ENCODE measurements around the gene IQCM. TPM values are rescaled to one million over a fixed set of nuclear protein-coding genes. Genes with fewer than 3 reads are reported as not detected.

IQCM gene
- total RNA-seq, 4 donors from 2014 or later = 0.48 TPM; not detected in 3

DNA sequence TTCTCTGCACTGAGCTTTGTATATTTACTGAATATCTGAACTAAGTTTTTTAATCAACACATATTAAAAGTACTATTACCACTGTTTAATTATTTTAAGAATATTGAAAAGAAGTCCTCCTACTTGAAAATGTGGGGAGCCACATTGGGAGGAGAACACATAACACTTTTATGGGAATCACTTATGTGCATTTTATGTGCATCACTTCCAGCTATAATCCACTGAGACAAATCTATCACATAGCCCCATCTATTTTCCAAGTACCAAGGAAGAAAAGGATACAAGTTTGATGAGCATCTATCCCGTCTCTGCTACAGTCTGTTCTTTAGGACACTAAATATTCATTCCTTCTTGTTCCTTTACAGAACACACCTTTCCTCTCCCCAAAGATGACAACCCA is 87.2 kb downstream of the IQCM start:
- Histone ChIP-seq H3K4me1 (no peaks in the 10 kb centered on the region), H3K27ac (no peak overlapping the region), H3K36me3 (no peaks in the 10 kb centered on the region), H3K27me3 (no peaks in the 10 kb centered on the region), H3K9me3 (no peaks in the 10 kb centered on the region), H3K4me3 (no peak overlapping the region)
- intact Hi-C loops (cut with DNase I; ENCODE audit: low total_unique reads) = no loop called here
- TF ChIP-seq, protein P1, sequence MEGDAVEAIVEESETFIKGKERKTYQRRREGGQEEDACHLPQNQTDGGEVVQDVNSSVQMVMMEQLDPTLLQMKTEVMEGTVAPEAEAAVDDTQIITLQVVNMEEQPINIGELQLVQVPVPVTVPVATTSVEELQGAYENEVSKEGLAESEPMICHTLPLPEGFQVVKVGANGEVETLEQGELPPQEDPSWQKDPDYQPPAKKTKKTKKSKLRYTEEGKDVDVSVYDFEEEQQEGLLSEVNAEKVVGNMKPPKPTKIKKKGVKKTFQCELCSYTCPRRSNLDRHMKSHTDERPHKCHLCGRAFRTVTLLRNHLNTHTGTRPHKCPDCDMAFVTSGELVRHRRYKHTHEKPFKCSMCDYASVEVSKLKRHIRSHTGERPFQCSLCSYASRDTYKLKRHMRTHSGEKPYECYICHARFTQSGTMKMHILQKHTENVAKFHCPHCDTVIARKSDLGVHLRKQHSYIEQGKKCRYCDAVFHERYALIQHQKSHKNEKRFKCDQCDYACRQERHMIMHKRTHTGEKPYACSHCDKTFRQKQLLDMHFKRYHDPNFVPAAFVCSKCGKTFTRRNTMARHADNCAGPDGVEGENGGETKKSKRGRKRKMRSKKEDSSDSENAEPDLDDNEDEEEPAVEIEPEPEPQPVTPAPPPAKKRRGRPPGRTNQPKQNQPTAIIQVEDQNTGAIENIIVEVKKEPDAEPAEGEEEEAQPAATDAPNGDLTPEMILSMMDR (IDR thresholded peaks at IDR 0.05) = no peak
- TF ChIP-seq POLR2A (IDR thresholded peaks at IDR 0.05) = no peak
- DNase-seq = no peak

- Histone ChIP-seq H3K36me3 (no peaks in the 10 kb centered on the region), H3K9me3 (no peaks in the 10 kb centered on the region), H3K4me1 (no peaks in the 10 kb centered on the region), H3K27me3 (no peaks in the 10 kb centered on the region), H3K27ac (no peak overlapping the region), H3K4me3 (no peak overlapping the region)
- TF ChIP-seq, protein P1 (IDR thresholded peaks at IDR 0.05) = no peak
- TF ChIP-seq POLR2A (IDR thresholded peaks at IDR 0.05) = no peak
- intact Hi-C loops (cut with DNase I; ENCODE audit: low total_unique reads) = no loop called here
- no peak for DNase-seq
Measured at GRCh38 chr4:149727663-149728062, 88.0 kb downstream of the IQCM start.

GRCh38 chr4:149723065-149723464 is 92.6 kb downstream of the IQCM start:
- Histone ChIP-seq H3K36me3 (no peaks in the 10 kb centered on the region), H3K9me3 (no peaks in the 10 kb centered on the region), H3K4me3 (no peak overlapping the region), H3K27ac (no peak overlapping the region), H3K27me3 (no peaks in the 10 kb centered on the region), H3K4me1 (no peaks in the 10 kb centered on the region)
- intact Hi-C loops (cut with DNase I; ENCODE audit: low total_unique reads) = no loop called here
- TF ChIP-seq, protein P1 (IDR thresholded peaks at IDR 0.05) = no peak
- TF ChIP-seq POLR2A (IDR thresholded peaks at IDR 0.05) = no peak
- no peak for DNase-seq

DNA sequence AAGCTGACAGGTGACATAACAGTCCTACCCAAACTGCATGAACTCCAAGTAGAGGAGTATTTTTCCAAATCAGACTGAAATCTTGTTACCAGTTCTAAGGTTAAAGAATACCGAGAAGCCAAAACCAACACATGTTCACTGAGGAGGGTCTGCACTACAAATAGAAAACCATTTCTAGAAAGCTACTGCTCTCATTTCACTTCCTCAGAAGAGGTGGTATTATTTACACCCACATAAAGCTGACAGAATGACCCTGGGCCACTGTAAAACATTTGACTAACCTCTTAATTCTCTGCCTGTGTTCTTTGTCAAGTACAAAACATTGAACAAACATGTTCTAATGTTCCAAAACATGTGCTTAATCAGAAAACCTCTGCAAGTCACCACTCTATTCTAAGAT is 95.8 kb downstream of the IQCM start:
- Histone ChIP-seq H3K9me3 (no peaks in the 10 kb centered on the region), H3K4me3 (no peak overlapping the region), H3K27me3 (no peaks in the 10 kb centered on the region), H3K4me1 (no peaks in the 10 kb centered on the region), H3K36me3 (no peaks in the 10 kb centered on the region), H3K27ac (no peak overlapping the region)
- intact Hi-C loops (cut with DNase I; ENCODE audit: low total_unique reads) = no loop called here
- TF ChIP-seq POLR2A (IDR thresholded peaks at IDR 0.05) = no peak
- TF ChIP-seq, protein P1 (IDR thresholded peaks at IDR 0.05) = no peak
- no peak for DNase-seq

DNA sequence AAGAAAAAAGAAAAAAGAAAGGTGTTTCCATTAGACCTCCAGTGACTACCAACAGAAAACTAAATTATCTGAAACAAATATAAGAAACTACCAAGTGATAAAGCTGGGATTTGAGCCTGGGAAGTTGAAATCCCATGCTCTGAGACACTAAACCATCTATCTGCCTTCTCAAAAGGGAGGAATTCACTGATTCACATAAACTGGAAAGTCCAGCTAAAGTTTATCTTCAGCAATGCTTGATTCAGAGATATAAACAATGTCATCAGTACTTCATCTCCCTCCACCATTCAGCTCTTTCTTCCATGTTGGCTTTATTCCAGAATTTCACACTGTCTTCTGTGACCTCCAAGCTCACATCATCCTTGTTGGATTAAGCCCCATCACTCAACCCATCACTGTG is 96.3 kb downstream of the IQCM start:
- intact Hi-C loops (cut with DNase I; ENCODE audit: low total_unique reads) = no loop called here
- no peak overlapping the region for H3K27ac ChIP-seq
- no peak for TF ChIP-seq POLR2A (IDR thresholded peaks at IDR 0.05)
- TF ChIP-seq, protein P1 (IDR thresholded peaks at IDR 0.05) = no peak
- no peaks in the 10 kb centered on the region for H3K4me1 ChIP-seq
- no peaks in the 10 kb centered on the region for H3K36me3 ChIP-seq
- no peaks in the 10 kb centered on the region for H3K9me3 ChIP-seq
- no peaks in the 10 kb centered on the region for H3K27me3 ChIP-seq
- no peak overlapping the region for H3K4me3 ChIP-seq
- DNase-seq = no peak
